Panc1 (cell line): ENCODE data around the gene ZFP69.

Experiments
- SIN3A ChIP-seq: IDR thresholded peaks from 2 replicates; pipeline ENCODE4 v1.6.1; 2012; ENCODE audit warnings: low read depth, mild to moderate bottlenecking, low read length, moderate library complexity, borderline replicate concordance; ENCODE audit not compliant: insufficient read depth
- TF ChIP-seq, protein P1 (sequence below): fragments of 450-650 bp; IDR thresholded peaks from 2 replicates; pipeline ENCODE4 v1.5.1; 2017; ENCODE audit warnings: mild to moderate bottlenecking

DNA sequence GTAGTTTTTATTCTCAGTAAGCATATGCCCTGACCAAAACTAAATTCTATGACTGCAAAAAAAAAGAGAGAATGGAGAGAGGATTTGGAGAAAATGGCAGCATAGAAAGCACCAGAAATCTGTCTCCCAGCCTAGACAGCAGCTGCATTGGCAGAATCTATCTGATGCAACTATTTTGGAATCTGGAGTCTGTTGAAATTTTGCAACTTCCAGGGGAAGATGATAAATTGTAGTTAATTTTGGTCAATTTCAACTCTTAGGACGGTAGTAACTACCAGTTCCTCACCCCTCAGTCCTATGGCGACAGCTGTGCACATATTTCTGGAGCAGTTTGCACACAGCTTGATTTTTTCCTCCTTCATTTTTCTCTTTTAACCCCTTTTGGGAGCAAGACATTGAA is 42.4 kb downstream of the ZFP69 start:
- TF ChIP-seq, protein P1, sequence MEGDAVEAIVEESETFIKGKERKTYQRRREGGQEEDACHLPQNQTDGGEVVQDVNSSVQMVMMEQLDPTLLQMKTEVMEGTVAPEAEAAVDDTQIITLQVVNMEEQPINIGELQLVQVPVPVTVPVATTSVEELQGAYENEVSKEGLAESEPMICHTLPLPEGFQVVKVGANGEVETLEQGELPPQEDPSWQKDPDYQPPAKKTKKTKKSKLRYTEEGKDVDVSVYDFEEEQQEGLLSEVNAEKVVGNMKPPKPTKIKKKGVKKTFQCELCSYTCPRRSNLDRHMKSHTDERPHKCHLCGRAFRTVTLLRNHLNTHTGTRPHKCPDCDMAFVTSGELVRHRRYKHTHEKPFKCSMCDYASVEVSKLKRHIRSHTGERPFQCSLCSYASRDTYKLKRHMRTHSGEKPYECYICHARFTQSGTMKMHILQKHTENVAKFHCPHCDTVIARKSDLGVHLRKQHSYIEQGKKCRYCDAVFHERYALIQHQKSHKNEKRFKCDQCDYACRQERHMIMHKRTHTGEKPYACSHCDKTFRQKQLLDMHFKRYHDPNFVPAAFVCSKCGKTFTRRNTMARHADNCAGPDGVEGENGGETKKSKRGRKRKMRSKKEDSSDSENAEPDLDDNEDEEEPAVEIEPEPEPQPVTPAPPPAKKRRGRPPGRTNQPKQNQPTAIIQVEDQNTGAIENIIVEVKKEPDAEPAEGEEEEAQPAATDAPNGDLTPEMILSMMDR: no peak
- no peak for TF ChIP-seq SIN3A
